Spleen (tissue), 11 donors: Measurements from ENCODE around the gene GPR18. TPM values are rescaled to one million over a fixed set of nuclear protein-coding genes. Genes with fewer than 3 reads are reported as not detected.

Experiments
- DNase-seq: peaks from one replicate; pipeline ENCODE4 v3.0.0-alpha.2; 2020
- H3K27ac ChIP-seq, 8 donors: fragments of 200-600 bp; sonication (generic) in 7 of 8; 1 replicate in 4 of 8; 2 replicates in 4 of 8; pipeline versions ENCODE4 v1.5.0 to v1.8.0; 2016 to 2021; ENCODE audit warnings: inconsistent platforms in 4 of 8, mild to moderate bottlenecking in 4 of 8, moderate library complexity in 1 of 8
- H3K27me3 ChIP-seq, 7 donors: fragments of 200-600 bp; sonication (generic) in 6 of 7; replicated peaks in 1 of 7; 1 replicate in 4 of 7; 2 replicates in 3 of 7; pipeline versions ENCODE4 v1.5.0 to v1.8.0; 2016 to 2021; ENCODE audit warnings: inconsistent platforms in 3 of 7, mild to moderate bottlenecking in 1 of 7
- H3K36me3 ChIP-seq, 6 donors: fragments of 200-600 bp; sonication (generic) in 5 of 6; 1 replicate in 4 of 6; 2 replicates in 2 of 6; pipeline versions ENCODE4 v1.5.0 to v1.8.0; 2016 to 2021; ENCODE audit warnings: inconsistent platforms in 2 of 6
- H3K4me1 ChIP-seq, 6 donors: fragments of 200-600 bp; sonication (generic) in 5 of 6; 1 replicate in 3 of 6; 2 replicates in 3 of 6; pipeline versions ENCODE4 v1.5.0 to v1.8.0; 2016 to 2021; ENCODE audit warnings: inconsistent platforms in 3 of 6
- H3K4me3 ChIP-seq, 8 donors: fragments of 200-600 bp; sonication (generic) in 7 of 8; 1 replicate in 4 of 8; 2 replicates in 4 of 8; pipeline versions ENCODE4 v1.5.0 to v1.8.0; 2016 to 2021; ENCODE audit warnings: inconsistent platforms in 4 of 8, mild to moderate bottlenecking in 4 of 8, moderate library complexity in 2 of 8
- H3K9me3 ChIP-seq, 8 donors: fragments of 200-600 bp; sonication (generic) in 7 of 8; 1 replicate in 4 of 8; 2 replicates in 4 of 8; pipeline versions ENCODE4 v1.5.0 to v1.8.0; 2016 to 2021; ENCODE audit warnings: inconsistent platforms in 4 of 8
- CTCF ChIP-seq, 11 experiments: fragments of 200-600 bp in 7 of 11; fragments of 450-650 bp in 4 of 11; sonication (generic) in 4 of 11; IDR thresholded peaks in 8 of 11; conservative IDR thresholded peaks in 3 of 11; 1 replicate in 7 of 11; 2 replicates in 4 of 11; pipeline versions ENCODE4 v1.4.0 to v1.8.0; 2016 to 2021; ENCODE audit warnings: antibody characterized with exemption in 11 of 11, inconsistent platforms in 4 of 11, mild to moderate bottlenecking in 1 of 11
- POLR2A ChIP-seq, 3 donors: fragments of 450-650 bp; IDR thresholded peaks; one replicate each; pipeline ENCODE4 v1.5.1; 2017; ENCODE audit warnings: antibody characterized with exemption in 3 of 3, mild to moderate bottlenecking in 1 of 3
- POLR2AphosphoS5 ChIP-seq, 3 donors: sonication (generic); formaldehyde crosslinking; IDR thresholded peaks; one replicate each; pipeline ENCODE4 v1.5.1; 2017; ENCODE audit warnings: antibody characterized with exemption in 3 of 3
- WGBS, 5 donors: extraction: QIAGEN DNeasy Blood & Tissue Kit in 3 of 5; methylation state at CpG; one replicate each; pipeline versions ENCODE4 v1.1.5 to v1.1.7; 2013 to 2018; 5-methylcytosine and 5-hydroxymethylcytosine counted together
- intact Hi-C: fragments of 100-400 bp; cut with DNase I; formaldehyde crosslinking; loops from one replicate; pipeline ENCODE4 v1.15.0; 2023; ENCODE audit warnings: low total_unique reads
- polyA plus RNA-seq, 3 donors: library from polyadenylated mRNA; stranded (reverse); fragments of 200-250 nt; gene quantifications; one replicate each; pipeline ENCODE4 v1.2.1, GENCODE V29; 2013
- total RNA-seq, 7 donors: library from RNA; depleted of rRNA in 3 of 7; stranded (reverse); fragments of >200 nt in 3 of 7; fragmentation: NEBNext Ultra II Directional in 4 of 7; extraction: Animal tissue kit (Norgen Biotek cat#: 25700) in 4 of 7; gene quantifications; one replicate each; pipeline versions ENCODE4 v1.1.0 to v1.2.1, GENCODE V29; 2016 to 2021
- donor health status: healthy with polysubstance abuse.
- donor health status: DM: no; HTN: no; CAD: no; lungs with moderate emphysema.
- donor health status: DM: no; HTN: no; CAD: no.
- donor health status: Bipolar disorder and iron deficiency.
- donor health status: healthy.
- donor health status: DM: no; HTN: no; CAD: no.
- donor health status: DM: yes; HTN: yes; CAD: no.

The GPR18 gene
- total and polyA plus RNA-seq, 10 donors = 9.6 to 33.9 (median 16.8) TPM

DNA sequence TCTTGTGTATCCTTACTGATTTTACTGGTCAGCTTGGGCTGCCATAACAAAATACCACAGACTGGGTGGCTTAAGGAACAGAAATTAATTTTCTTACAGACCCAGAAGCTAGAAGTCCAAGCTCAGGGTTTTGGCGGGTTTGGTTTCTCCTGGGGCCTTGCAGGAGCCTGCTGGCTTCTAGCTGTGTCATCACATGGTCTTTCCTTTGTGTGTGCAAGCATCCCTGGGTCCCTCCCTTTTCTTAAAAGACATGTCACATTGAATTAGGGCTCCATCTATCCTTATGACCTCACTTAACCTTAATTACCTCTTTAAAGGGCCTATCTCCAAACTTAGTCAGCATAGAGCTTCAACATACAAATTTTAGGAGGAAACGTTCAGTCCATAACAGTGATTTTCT lies 34.2 kb downstream of the GPR18 start:
- TF ChIP-seq POLR2A (IDR thresholded peaks at IDR 0.05) = no peak
- TF ChIP-seq POLR2AphosphoS5 (IDR thresholded peaks at IDR 0.05) = no peak
- peaks cover 0 to 5% (median 0%) of the 10 kb centered on the region in 8 donors for H3K9me3 ChIP-seq
- H3K27me3 ChIP-seq = no peaks in the 10 kb centered on the region
- intact Hi-C loops = no loop called here
- no peak for DNase-seq
- H3K36me3 ChIP-seq = peaks cover 0 to 16% (median 0%) of the 10 kb centered on the region in 6 donors
- H3K27ac ChIP-seq = peak overlapping the region in 5 of 8 donors; percentile 20 to 75 (median 47)
- H3K4me1 ChIP-seq = peaks cover 66 to 100% (median 95%) of the 10 kb centered on the region in 6 donors
- WGBS, 5 donors = 50 to 75% (median 61%) methylated on average over 2 of the region's 2 CpGs
- no peak overlapping the region for H3K4me3 ChIP-seq

DNA sequence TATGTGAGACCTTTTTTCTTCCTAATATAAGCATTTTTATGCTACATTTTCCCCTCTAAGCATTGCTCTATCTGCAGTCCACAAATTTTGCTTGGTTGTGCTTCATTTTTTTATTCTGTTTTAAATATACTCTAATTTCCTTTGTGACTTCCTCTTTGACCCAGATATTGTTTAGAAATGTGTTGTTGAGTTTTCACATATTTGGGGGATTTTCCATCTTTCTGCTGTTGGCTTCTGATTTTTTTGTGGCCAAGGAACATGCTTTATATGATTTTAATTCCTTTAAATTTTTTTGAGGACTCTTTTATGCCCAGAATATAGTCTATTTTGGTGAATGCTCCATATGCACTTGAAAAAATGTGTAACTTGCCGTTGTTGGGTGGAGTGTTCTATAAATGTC lies 34.6 kb downstream of the GPR18 start:
- intact Hi-C loops = no loop called here
- WGBS, 5 donors = 25 to 53% (median 33%) methylated on average over 1 of the region's 1 CpG
- peaks cover 69 to 100% (median 95%) of the 10 kb centered on the region in 6 donors for H3K4me1 ChIP-seq
- H3K9me3 ChIP-seq = peaks cover 0 to 5% (median 0%) of the 10 kb centered on the region in 8 donors
- H3K27me3 ChIP-seq = no peaks in the 10 kb centered on the region
- peaks cover 0 to 16% (median 0%) of the 10 kb centered on the region in 6 donors for H3K36me3 ChIP-seq
- TF ChIP-seq CTCF (IDR thresholded peaks at IDR 0.05 in 8 of 11, conservative IDR thresholded peaks at IDR 0.05 in 3 of 11) (no peak), POLR2A (IDR thresholded peaks at IDR 0.05) (no peak), POLR2AphosphoS5 (IDR thresholded peaks at IDR 0.05) (no peak)
- DNase-seq = no peak
- peak overlapping the region in 5 of 8 donors; percentile 20 to 75 (median 47) for H3K27ac ChIP-seq
- no peak overlapping the region for H3K4me3 ChIP-seq

DNA sequence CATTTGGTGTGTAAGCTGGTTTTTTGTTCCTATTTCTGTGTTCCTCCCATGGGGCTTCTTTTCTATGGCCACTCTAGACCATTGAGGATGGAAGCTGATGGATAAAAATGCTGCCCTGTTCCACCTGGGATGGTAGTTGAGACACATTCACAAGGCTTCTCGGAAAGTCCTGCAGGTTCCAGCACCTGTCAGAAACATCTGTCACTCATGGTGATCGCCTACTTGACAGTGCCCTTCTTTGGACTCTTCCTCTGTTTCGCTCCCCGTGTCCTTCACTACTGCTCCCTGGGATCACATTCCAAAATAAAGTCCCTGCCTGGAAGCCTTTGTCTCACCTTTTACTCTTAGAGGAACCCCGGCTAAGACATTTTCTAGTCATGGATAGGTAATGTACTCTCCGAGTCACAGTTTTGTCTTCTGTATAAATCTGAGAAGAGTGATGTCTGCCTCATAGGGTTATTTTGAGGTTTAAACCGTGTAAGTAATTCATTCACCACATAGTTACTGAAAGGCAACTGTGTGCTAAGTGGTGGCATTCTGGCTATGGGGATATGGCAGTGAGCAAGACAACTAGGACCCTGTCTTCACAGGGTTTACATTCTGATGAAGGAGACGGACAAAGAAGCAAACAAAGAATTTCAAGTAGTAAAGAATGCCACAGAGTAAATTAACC lies 36.5 kb downstream of the GPR18 start:
- Histone ChIP-seq H3K9me3 (peaks cover 0 to 5% (median 0%) of the 10 kb centered on the region in 8 donors), H3K4me1 (peaks cover 71 to 100% (median 96%) of the 10 kb centered on the region in 6 donors), H3K36me3 (peaks cover 0 to 11% (median 0%) of the 10 kb centered on the region in 6 donors), H3K27ac (peak overlapping the region in 4 of 8 donors; percentile 6 to 75 (median 16)), H3K27me3 (no peaks in the 10 kb centered on the region), H3K4me3 (no peak overlapping the region)
- intact Hi-C loops = no loop called here
- TF ChIP-seq POLR2A (IDR thresholded peaks at IDR 0.05) (no peak), POLR2AphosphoS5 (IDR thresholded peaks at IDR 0.05) (no peak), CTCF (IDR thresholded peaks at IDR 0.05 in 8 of 11, conservative IDR thresholded peaks at IDR 0.05 in 3 of 11) (no peak)
- no peak for DNase-seq
- WGBS, 5 donors = 87 to 92% (median 90%) methylated on average over 8 of the region's 8 CpGs

GRCh38 chr13:99220199-99220935 lies 37.8 kb downstream of the GPR18 start:
- 52 to 60% (median 55%) methylated on average over 6 of the region's 6 CpGs for WGBS, 5 donors
- no peak for TF ChIP-seq CTCF (IDR thresholded peaks at IDR 0.05 in 8 of 11, conservative IDR thresholded peaks at IDR 0.05 in 3 of 11)
- no peak for TF ChIP-seq POLR2AphosphoS5 (IDR thresholded peaks at IDR 0.05)

More at GRCh38 chr13:99220199-99220935, 37.8 kb downstream of the GPR18 start:
- DNase-seq = no peak
- H3K4me3 ChIP-seq = no peak overlapping the region
- peaks cover 60 to 100% (median 95%) of the 10 kb centered on the region in 6 donors for H3K4me1 ChIP-seq
- peak overlapping the region in 4 of 8 donors; percentile 15 to 84 (median 54) for H3K27ac ChIP-seq
- intact Hi-C loops = no loop called here
- peaks cover 0 to 5% (median 0%) of the 10 kb centered on the region in 8 donors for H3K9me3 ChIP-seq
- peaks cover 0 to 18% (median 0%) of the 10 kb centered on the region in 6 donors for H3K36me3 ChIP-seq
- H3K27me3 ChIP-seq = no peaks in the 10 kb centered on the region
